Parathyroid adenoma (tissue), 2 donors: Measurements from ENCODE around the gene ZNF638.
A peak's percentile ranks its signal among the peaks of the same experiment; 100 is the strongest.

Experiments used
- H2AFZ ChIP-seq: fragments of 300-600 bp; sonication (generic); one replicate; pipeline ENCODE4 v1.7.0; 2017; ENCODE audit warnings: antibody characterized with exemption, mild to moderate bottlenecking
- H3K27ac ChIP-seq: fragments of 300-600 bp; sonication (generic); one replicate; pipeline ENCODE4 v1.7.0; 2017
- H3K27me3 ChIP-seq: fragments of 300-600 bp; sonication (generic); one replicate; pipeline ENCODE4 v1.7.0; 2017; ENCODE audit warnings: low read length; ENCODE audit not compliant: control insufficient read depth, insufficient read depth
- H3K36me3 ChIP-seq: fragments of 300-600 bp; sonication (generic); one replicate; pipeline ENCODE4 v1.7.0; 2017; ENCODE audit warnings: low read length; ENCODE audit not compliant: control insufficient read depth, insufficient read depth
- H3K4me1 ChIP-seq: fragments of 300-600 bp; sonication (generic); one replicate; pipeline ENCODE4 v1.7.0; 2017; ENCODE audit warnings: control low read depth
- H3K4me2 ChIP-seq: fragments of 300-600 bp; sonication (generic); one replicate; pipeline ENCODE4 v1.7.0; 2017; ENCODE audit warnings: low read length
- H3K4me3 ChIP-seq: fragments of 300-600 bp; sonication (generic); one replicate; pipeline ENCODE4 v1.7.0; 2017; ENCODE audit warnings: low read depth, low read length
- H3K79me2 ChIP-seq: fragments of 300-600 bp; sonication (generic); one replicate; pipeline ENCODE4 v1.7.0; 2017; ENCODE audit warnings: control low read depth
- H3K9ac ChIP-seq: fragments of 300-600 bp; sonication (generic); one replicate; pipeline ENCODE4 v1.7.0; 2017; ENCODE audit warnings: mild to moderate bottlenecking
- H3K9me3 ChIP-seq: fragments of 300-600 bp; sonication (generic); one replicate; pipeline ENCODE4 v1.7.0; 2017; ENCODE audit warnings: low read length; ENCODE audit not compliant: control insufficient read depth
- CTCF ChIP-seq: fragments of 300-600 bp; sonication (generic); IDR thresholded peaks from one replicate; pipeline ENCODE4 v1.7.0; 2017; ENCODE audit warnings: antibody characterized with exemption, mild to moderate bottlenecking
- donor health status: primary hyperparathyroidism.

Gene ZNF638

GRCh38 chr2:71458413-71459083 is 127.0 kb downstream of the ZNF638 start:
- Histone ChIP-seq H3K9ac (no peak overlapping the region), H3K27me3 (no peaks in the 10 kb centered on the region), H3K79me2 (no peaks in the 10 kb centered on the region)

GRCh38 chr2:71459084-71459431 is 127.5 kb downstream of the ZNF638 start:
- Histone ChIP-seq H3K9me3 (no peaks in the 10 kb centered on the region), H3K4me2 (no peak overlapping the region), H2AFZ (no peak overlapping the region), H3K27ac (no peak overlapping the region), H3K36me3 (no peaks in the 10 kb centered on the region), H3K27me3 (no peaks in the 10 kb centered on the region), H3K9ac (no peak overlapping the region), H3K4me1 (no peaks in the 10 kb centered on the region), H3K79me2 (no peaks in the 10 kb centered on the region), H3K4me3 (no peak overlapping the region)
- no peak for TF ChIP-seq CTCF

More at GRCh38 chr2:71458413-71459083, 127.0 kb downstream of the ZNF638 start:
- no peaks in the 10 kb centered on the region for H3K36me3 ChIP-seq
- H3K4me3 ChIP-seq: no peak overlapping the region
- no peaks in the 10 kb centered on the region for H3K4me1 ChIP-seq
- no peaks in the 10 kb centered on the region for H3K9me3 ChIP-seq
- TF ChIP-seq CTCF: no peak
- H3K27ac ChIP-seq: no peak overlapping the region
- H2AFZ ChIP-seq: no peak overlapping the region
- H3K4me2 ChIP-seq: no peak overlapping the region

- Histone ChIP-seq H2AFZ (no peak overlapping the region), H3K4me2 (no peak overlapping the region), H3K4me3 (no peak overlapping the region), H3K36me3 (no peaks in the 10 kb centered on the region), H3K79me2 (no peaks in the 10 kb centered on the region), H3K9me3 (no peaks in the 10 kb centered on the region), H3K27me3 (no peaks in the 10 kb centered on the region), H3K9ac (no peak overlapping the region), H3K27ac (no peak overlapping the region), H3K4me1 (no peaks in the 10 kb centered on the region)
- TF ChIP-seq CTCF: no peak
Observed at GRCh38 chr2:71460056-71460455, 128.5 kb downstream of the ZNF638 start.

GRCh38 chr2:71460595-71461303 is 129.2 kb downstream of the ZNF638 start:
- TF ChIP-seq CTCF: peak; percentile 42
- Histone ChIP-seq H2AFZ (no peak overlapping the region), H3K9me3 (no peaks in the 10 kb centered on the region), H3K4me3 (no peak overlapping the region), H3K27me3 (no peaks in the 10 kb centered on the region), H3K4me1 (no peaks in the 10 kb centered on the region), H3K36me3 (no peaks in the 10 kb centered on the region), H3K79me2 (no peaks in the 10 kb centered on the region), H3K4me2 (no peak overlapping the region), H3K9ac (no peak overlapping the region), H3K27ac (no peak overlapping the region)

- H3K27me3 ChIP-seq: no peaks in the 10 kb centered on the region
- H2AFZ ChIP-seq: no peak overlapping the region
- H3K79me2 ChIP-seq: no peaks in the 10 kb centered on the region
- no peak overlapping the region for H3K4me2 ChIP-seq
- H3K4me3 ChIP-seq: no peak overlapping the region
- TF ChIP-seq CTCF: no peak
- H3K9me3 ChIP-seq: no peaks in the 10 kb centered on the region
- H3K27ac ChIP-seq: no peak overlapping the region
- H3K9ac ChIP-seq: no peak overlapping the region
- no peaks in the 10 kb centered on the region for H3K36me3 ChIP-seq
- no peaks in the 10 kb centered on the region for H3K4me1 ChIP-seq
Observed at GRCh38 chr2:71461304-71461671, 129.7 kb downstream of the ZNF638 start.
